HepG2 (cell line): ENCODE measurements around the gene OSGIN1. TPM values are rescaled to one million over a fixed set of nuclear protein-coding genes. Genes with fewer than 3 reads are reported as not detected.
A peak's percentile ranks its signal among the peaks of the same experiment; 100 is the strongest.

Experiments
- BCLAF1 ChIP-seq: fragments of 450-650 bp; IDR thresholded peaks from 2 replicates; pipeline ENCODE4 v1.6.1; 2017; ENCODE audit warnings: mild to moderate bottlenecking
- FOXJ3 ChIP-seq: sonication (generic); formaldehyde crosslinking; IDR thresholded peaks from 2 replicates; pipeline ENCODE4 v1.4.0; 2020; ENCODE audit warnings: missing genetic modification reagents, mild to moderate bottlenecking, borderline replicate concordance
- FOXK1 ChIP-seq: sonication (generic); formaldehyde crosslinking; IDR thresholded peaks from 2 replicates; pipeline ENCODE4 v1.4.0; 2020; ENCODE audit warnings: low read depth, missing genetic modification reagents, borderline replicate concordance
- GPN1 ChIP-seq: sonication (generic); formaldehyde crosslinking; IDR thresholded peaks from 2 replicates; pipeline ENCODE4 v1.5.1; 2020; ENCODE audit warnings: missing genetic modification reagents, borderline replicate concordance
- GTF2F1 ChIP-seq: fragments of 150-350 bp; IDR thresholded peaks from 2 replicates; pipeline ENCODE4 v1.6.1; 2014; ENCODE audit warnings: low read length
- HNRNPL ChIP-seq: fragments of 200-400 bp; formaldehyde crosslinking; IDR thresholded peaks from 2 replicates; pipeline ENCODE4 v1.6.1; 2017; ENCODE audit warnings: mild to moderate bottlenecking, low read depth, low read length
- HOXA7 ChIP-seq: sonication (generic); formaldehyde crosslinking; IDR thresholded peaks from 2 replicates; pipeline ENCODE4 v1.8.1; 2022; ENCODE audit warnings: mild to moderate bottlenecking, missing genetic modification reagents, moderate library complexity
- JDP2 ChIP-seq: sonication (generic); formaldehyde crosslinking; IDR thresholded peaks from 2 replicates; pipeline ENCODE4 v1.8.1; 2022; ENCODE audit warnings: missing genetic modification reagents, borderline replicate concordance
- MAFF ChIP-seq: IDR thresholded peaks from 2 replicates; pipeline ENCODE4 v1.6.1; 2011; ENCODE audit warnings: low read depth, low read length, improper control_type of control experiment
- MIXL1 ChIP-seq: IDR thresholded peaks from 2 replicates; pipeline ENCODE4 v1.6.1; 2016
- NCOA2 ChIP-seq: sonication (generic); formaldehyde crosslinking; IDR thresholded peaks from 2 replicates; pipeline ENCODE4 v1.8.0; 2022; ENCODE audit warnings: inconsistent platforms
- NFE2L2 ChIP-seq: fragments of 150-350 bp; IDR thresholded peaks from 2 replicates; pipeline ENCODE4 v1.6.1; 2014; ENCODE audit warnings: low read length
- POLR2AphosphoS2 ChIP-seq: IDR thresholded peaks from 2 replicates; pipeline ENCODE4 v1.6.1; 2011; ENCODE audit warnings: low read depth, low read length, improper control_type of control experiment
- SNRNP70 ChIP-seq: fragments of 200-400 bp; formaldehyde crosslinking; IDR thresholded peaks from 2 replicates; pipeline ENCODE4 v1.6.1; 2017; ENCODE audit warnings: mild to moderate bottlenecking, low read depth, low read length, moderate library complexity
- SYNCRIP ChIP-seq: fragments of 200-400 bp; formaldehyde crosslinking; IDR thresholded peaks from 2 replicates; pipeline ENCODE4 v1.6.1; 2018; ENCODE audit warnings: mild to moderate bottlenecking, low read depth, low read length; ENCODE audit not compliant: insufficient read depth
- U2AF1 ChIP-seq: fragments of 200-400 bp; formaldehyde crosslinking; optimal IDR thresholded peaks from 2 replicates; pipeline ENCODE3; 2017; ENCODE audit warnings: mild to moderate bottlenecking, low read depth, low read length
- ZFP90 ChIP-seq: sonication (generic); formaldehyde crosslinking; IDR thresholded peaks from 2 replicates; pipeline ENCODE4 v1.8.0; 2022; ENCODE audit warnings: missing genetic modification reagents, mild to moderate bottlenecking, inconsistent platforms, borderline replicate concordance
- ZNF264 ChIP-seq: sonication (generic); formaldehyde crosslinking; IDR thresholded peaks from 2 replicates; pipeline ENCODE4 v1.4.0; 2020; ENCODE audit warnings: missing genetic modification reagents
- ZNF33A ChIP-seq: sonication (generic); formaldehyde crosslinking; IDR thresholded peaks from 2 replicates; pipeline ENCODE4 v1.5.1; 2020; ENCODE audit warnings: missing genetic modification reagents, mild to moderate bottlenecking, moderate library complexity, borderline replicate concordance
- ZNF543 ChIP-seq: sonication (generic); formaldehyde crosslinking; IDR thresholded peaks from 2 replicates; pipeline ENCODE4 v1.4.0; 2020; ENCODE audit warnings: mild to moderate bottlenecking, missing genetic modification reagents
- ZNF572 ChIP-seq: sonication (generic); formaldehyde crosslinking; IDR thresholded peaks from 2 replicates; pipeline ENCODE4 v1.5.1; 2020; ENCODE audit warnings: mild to moderate bottlenecking, missing genetic modification reagents
- ZNF660 ChIP-seq: sonication (generic); formaldehyde crosslinking; IDR thresholded peaks from 2 replicates; pipeline ENCODE4 v1.5.1; 2020; ENCODE audit warnings: mild to moderate bottlenecking, low read depth, missing genetic modification reagents, borderline replicate concordance
- ZNF766 ChIP-seq: sonication (generic); formaldehyde crosslinking; IDR thresholded peaks from 2 replicates; pipeline ENCODE4 v1.5.0; 2020; ENCODE audit warnings: missing genetic modification reagents, borderline replicate concordance
- ZNF788 ChIP-seq: sonication (generic); formaldehyde crosslinking; IDR thresholded peaks from 2 replicates; pipeline ENCODE4 v1.5.0; 2020; ENCODE audit warnings: mild to moderate bottlenecking, missing genetic modification reagents, borderline replicate concordance
- ZSCAN25 ChIP-seq: sonication (generic); formaldehyde crosslinking; IDR thresholded peaks from 2 replicates; pipeline ENCODE4 v1.8.0; 2022; ENCODE audit warnings: mild to moderate bottlenecking, missing genetic modification reagents
- polyA plus RNA-seq, 8 experiments: library from polyadenylated mRNA; depleted of rRNA in 3 of 8; stranded (reverse) in 7 of 8; unstranded in 1 of 8; fragments of >200 nt; fragmentation: Illumina TruSeq in 4 of 8; extraction: Trizol in 4 of 8; gene quantifications; 2 replicates each; pipeline versions ENCODE4 v1.2.1 to v1.2.3, GENCODE V29; 2011 to 2016; ENCODE audit warnings: low read depth in 4 of 8, missing spikeins in 1 of 8, mixed read lengths in 1 of 8; ENCODE audit not compliant: insufficient read depth in 1 of 8
- total RNA-seq, 5 experiments: library from RNA; depleted of rRNA; stranded (reverse); fragments of >200 nt; fragmentation: Illumina TruSeq; extraction: Trizol; gene quantifications; 2 replicates each; pipeline ENCODE4 v1.2.3, GENCODE V29; 2016; ENCODE audit warnings: low read depth in 1 of 5
- TF ChIP-seq, protein P1 (sequence below): sonication (generic); formaldehyde crosslinking; IDR thresholded peaks from 2 replicates; pipeline ENCODE4 v1.5.0; 2020; ENCODE audit warnings: mild to moderate bottlenecking, missing genetic modification reagents, moderate library complexity
- TF ChIP-seq, protein P2 (sequence below): sonication (generic); formaldehyde crosslinking; IDR thresholded peaks from 2 replicates; pipeline ENCODE4 v1.4.0; 2020; ENCODE audit warnings: missing genetic modification reagents

The OSGIN1 gene
- total and polyA plus RNA-seq, 2 of the 13 experiments (the other 11 are each of a cell fraction or from before 2014, with no cell fraction given) = 20.5 to 27.1 TPM

- TF ChIP-seq, protein P1, sequence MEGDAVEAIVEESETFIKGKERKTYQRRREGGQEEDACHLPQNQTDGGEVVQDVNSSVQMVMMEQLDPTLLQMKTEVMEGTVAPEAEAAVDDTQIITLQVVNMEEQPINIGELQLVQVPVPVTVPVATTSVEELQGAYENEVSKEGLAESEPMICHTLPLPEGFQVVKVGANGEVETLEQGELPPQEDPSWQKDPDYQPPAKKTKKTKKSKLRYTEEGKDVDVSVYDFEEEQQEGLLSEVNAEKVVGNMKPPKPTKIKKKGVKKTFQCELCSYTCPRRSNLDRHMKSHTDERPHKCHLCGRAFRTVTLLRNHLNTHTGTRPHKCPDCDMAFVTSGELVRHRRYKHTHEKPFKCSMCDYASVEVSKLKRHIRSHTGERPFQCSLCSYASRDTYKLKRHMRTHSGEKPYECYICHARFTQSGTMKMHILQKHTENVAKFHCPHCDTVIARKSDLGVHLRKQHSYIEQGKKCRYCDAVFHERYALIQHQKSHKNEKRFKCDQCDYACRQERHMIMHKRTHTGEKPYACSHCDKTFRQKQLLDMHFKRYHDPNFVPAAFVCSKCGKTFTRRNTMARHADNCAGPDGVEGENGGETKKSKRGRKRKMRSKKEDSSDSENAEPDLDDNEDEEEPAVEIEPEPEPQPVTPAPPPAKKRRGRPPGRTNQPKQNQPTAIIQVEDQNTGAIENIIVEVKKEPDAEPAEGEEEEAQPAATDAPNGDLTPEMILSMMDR (CRISPR knock-in tag) = no peak
- TF ChIP-seq NFE2L2 (no peak), GPN1 (CRISPR knock-in tag) (no peak), ZSCAN25 (CRISPR knock-in tag) (no peak), MIXL1 (CRISPR knock-in tag) (0 out of 2 replicates have a peak, but pooled peaks have one; percentile 24), HOXA7 (CRISPR knock-in tag) (no peak), SYNCRIP (no peak), ZNF543 (CRISPR knock-in tag) (no peak), GTF2F1 (no peak), U2AF1 (no peak), FOXJ3 (CRISPR knock-in tag) (peak; percentile 43; the same call in 1 of the 2 replicates), JDP2 (CRISPR knock-in tag) (no peak), ZNF572 (no peak), ZFP90 (CRISPR knock-in tag) (no peak), HNRNPL (no peak), SNRNP70 (no peak), MAFF (no peak), NCOA2 (CRISPR knock-in tag) (0 out of 2 replicates have a peak, but pooled peaks have one; percentile 24), ZNF660 (no peak), ZNF33A (no peak), BCLAF1 (no peak), POLR2AphosphoS2 (no peak), FOXK1 (peak; percentile 30; the same call in 1 of the 2 replicates), ZNF264 (CRISPR knock-in tag) (no peak), ZNF788 (CRISPR knock-in tag) (no peak), ZNF766 (no peak)
- TF ChIP-seq, protein P2, sequence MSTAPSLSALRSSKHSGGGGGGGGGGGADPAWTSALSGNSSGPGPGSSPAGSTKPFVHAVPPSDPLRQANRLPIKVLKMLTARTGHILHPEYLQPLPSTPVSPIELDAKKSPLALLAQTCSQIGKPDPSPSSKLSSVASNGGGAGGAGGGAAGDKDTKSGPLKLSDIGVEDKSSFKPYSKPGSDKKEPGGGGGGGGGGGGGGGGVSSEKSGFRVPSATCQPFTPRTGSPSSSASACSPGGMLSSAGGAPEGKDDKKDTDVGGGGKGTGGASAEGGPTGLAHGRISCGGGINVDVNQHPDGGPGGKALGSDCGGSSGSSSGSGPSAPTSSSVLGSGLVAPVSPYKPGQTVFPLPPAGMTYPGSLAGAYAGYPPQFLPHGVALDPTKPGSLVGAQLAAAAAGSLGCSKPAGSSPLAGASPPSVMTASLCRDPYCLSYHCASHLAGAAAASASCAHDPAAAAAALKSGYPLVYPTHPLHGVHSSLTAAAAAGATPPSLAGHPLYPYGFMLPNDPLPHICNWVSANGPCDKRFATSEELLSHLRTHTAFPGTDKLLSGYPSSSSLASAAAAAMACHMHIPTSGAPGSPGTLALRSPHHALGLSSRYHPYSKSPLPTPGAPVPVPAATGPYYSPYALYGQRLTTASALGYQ (CRISPR knock-in tag) = no peak
Measured at GRCh38 chr16:83947642-83948234, 5.3 kb upstream of the OSGIN1 start (continued).
